MCF 10A (cell line): Measurements from ENCODE around the gene OPN5. TPM values are rescaled to one million over a fixed set of nuclear protein-coding genes. Genes with fewer than 3 reads are reported as not detected.

Source experiments
- BruUV-seq: library from RNA; stranded (reverse); fragments of 400-500 nt; replicated peaks from 2 replicates; lab custom pipeline; 2021; lab: Mats Ljungman, UMichigan
- CTCF ChIA-PET: fragments of 300-600 bp; sonication (Branson Sonifier 250); formaldehyde crosslinking; extraction: SDS; loops from one replicate; lab custom pipeline; 2021; ENCODE audit warnings: antibody characterized with exemption, inconsistent platforms; lab: Yijun Ruan, JAX
- POLR2A ChIA-PET: fragments of 300-600, 350-650 bp; sonication (Branson Sonifier 250); formaldehyde crosslinking; extraction: SDS; loops from one replicate; lab custom pipeline; 2020; ENCODE audit warnings: antibody characterized with exemption, inconsistent platforms; lab: Yijun Ruan, JAX
- DNase-seq: peaks from one replicate; pipeline ENCODE4 v3.0.0-alpha.2; 2018; ENCODE audit not compliant: unreplicated experiment
- H3K27ac Mint-ChIP-seq: one replicate; pipeline ENCODE4 v1.8.0; 2022; ENCODE audit warnings: mild to moderate bottlenecking, low read depth, mixed read lengths; ENCODE audit not compliant: unreplicated experiment
- H3K27me3 Mint-ChIP-seq: one replicate; pipeline ENCODE4 v1.8.0; 2022; ENCODE audit warnings: mixed read lengths; ENCODE audit not compliant: insufficient read depth, unreplicated experiment
- H3K36me3 Mint-ChIP-seq: one replicate; pipeline ENCODE4 v1.8.0; 2022; ENCODE audit warnings: mild to moderate bottlenecking, moderate library complexity, mixed read lengths; ENCODE audit not compliant: insufficient read depth, unreplicated experiment
- H3K4me1 Mint-ChIP-seq: one replicate; pipeline ENCODE4 v1.8.0; 2022; ENCODE audit warnings: mixed read lengths; ENCODE audit not compliant: insufficient read depth, unreplicated experiment
- H3K4me3 Mint-ChIP-seq: one replicate; pipeline ENCODE4 v1.8.0; 2022; ENCODE audit warnings: mild to moderate bottlenecking, moderate library complexity, mixed read lengths; ENCODE audit not compliant: unreplicated experiment
- H3K9me3 Mint-ChIP-seq: one replicate; pipeline ENCODE4 v1.8.0; 2022; ENCODE audit warnings: mixed read lengths; ENCODE audit not compliant: unreplicated experiment
- intact Hi-C: fragments of 100-400 bp; cut with micrococcal nuclease; formaldehyde crosslinking; loops from 2 replicates; pipeline ENCODE4 v1.14.1; 2022
- total RNA-seq: library from RNA; stranded (reverse); gene quantifications from 2 replicates; pipeline ENCODE4 v1.2.3, GENCODE V29; 2022
- TF ChIP-seq, protein P1 (sequence below): fragments of 200-600 bp; IDR thresholded peaks from one replicate; pipeline ENCODE4 v1.8.0; 2022; ENCODE audit warnings: antibody characterized with exemption, mild to moderate bottlenecking; ENCODE audit not compliant: unreplicated experiment

The OPN5 gene
- total RNA-seq, 1 experiment from 2014 or later, result not detected

DNA sequence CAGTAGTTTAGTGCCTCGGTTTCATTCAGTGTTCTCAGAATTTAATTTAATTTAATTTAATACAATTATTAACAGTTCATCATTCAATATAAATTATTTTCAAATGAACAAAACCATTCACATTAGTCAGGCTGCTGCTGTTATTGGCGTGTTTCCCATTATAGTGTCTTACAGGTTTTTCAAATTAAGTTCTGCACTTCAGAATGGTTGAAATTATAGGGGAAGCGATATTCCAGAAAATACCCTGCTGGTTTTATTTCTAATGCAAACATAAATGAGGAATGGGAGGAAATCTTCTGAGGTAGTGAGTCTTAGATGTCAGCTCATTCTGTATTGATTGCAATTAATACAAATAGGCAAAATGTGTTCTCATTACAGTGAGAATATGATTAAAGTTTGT, 37.6 kb downstream of the OPN5 start:
- Mint-ChIP-seq H3K4me1 (no peaks in the 10 kb centered on the region), H3K27ac (no peak overlapping the region), H3K27me3 (no peaks in the 10 kb centered on the region), H3K9me3 (no peaks in the 10 kb centered on the region), H3K4me3 (no peak overlapping the region), H3K36me3 (peaks cover 6% of the 10 kb centered on the region)
- ChIA-PET POLR2A (no interaction called here), CTCF (no interaction called here)
- BruUV-seq, result no TSS peak
- intact Hi-C loops, result no loop called here
- TF ChIP-seq, protein P1, sequence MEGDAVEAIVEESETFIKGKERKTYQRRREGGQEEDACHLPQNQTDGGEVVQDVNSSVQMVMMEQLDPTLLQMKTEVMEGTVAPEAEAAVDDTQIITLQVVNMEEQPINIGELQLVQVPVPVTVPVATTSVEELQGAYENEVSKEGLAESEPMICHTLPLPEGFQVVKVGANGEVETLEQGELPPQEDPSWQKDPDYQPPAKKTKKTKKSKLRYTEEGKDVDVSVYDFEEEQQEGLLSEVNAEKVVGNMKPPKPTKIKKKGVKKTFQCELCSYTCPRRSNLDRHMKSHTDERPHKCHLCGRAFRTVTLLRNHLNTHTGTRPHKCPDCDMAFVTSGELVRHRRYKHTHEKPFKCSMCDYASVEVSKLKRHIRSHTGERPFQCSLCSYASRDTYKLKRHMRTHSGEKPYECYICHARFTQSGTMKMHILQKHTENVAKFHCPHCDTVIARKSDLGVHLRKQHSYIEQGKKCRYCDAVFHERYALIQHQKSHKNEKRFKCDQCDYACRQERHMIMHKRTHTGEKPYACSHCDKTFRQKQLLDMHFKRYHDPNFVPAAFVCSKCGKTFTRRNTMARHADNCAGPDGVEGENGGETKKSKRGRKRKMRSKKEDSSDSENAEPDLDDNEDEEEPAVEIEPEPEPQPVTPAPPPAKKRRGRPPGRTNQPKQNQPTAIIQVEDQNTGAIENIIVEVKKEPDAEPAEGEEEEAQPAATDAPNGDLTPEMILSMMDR, result no peak
- DNase-seq, result no peak

DNA sequence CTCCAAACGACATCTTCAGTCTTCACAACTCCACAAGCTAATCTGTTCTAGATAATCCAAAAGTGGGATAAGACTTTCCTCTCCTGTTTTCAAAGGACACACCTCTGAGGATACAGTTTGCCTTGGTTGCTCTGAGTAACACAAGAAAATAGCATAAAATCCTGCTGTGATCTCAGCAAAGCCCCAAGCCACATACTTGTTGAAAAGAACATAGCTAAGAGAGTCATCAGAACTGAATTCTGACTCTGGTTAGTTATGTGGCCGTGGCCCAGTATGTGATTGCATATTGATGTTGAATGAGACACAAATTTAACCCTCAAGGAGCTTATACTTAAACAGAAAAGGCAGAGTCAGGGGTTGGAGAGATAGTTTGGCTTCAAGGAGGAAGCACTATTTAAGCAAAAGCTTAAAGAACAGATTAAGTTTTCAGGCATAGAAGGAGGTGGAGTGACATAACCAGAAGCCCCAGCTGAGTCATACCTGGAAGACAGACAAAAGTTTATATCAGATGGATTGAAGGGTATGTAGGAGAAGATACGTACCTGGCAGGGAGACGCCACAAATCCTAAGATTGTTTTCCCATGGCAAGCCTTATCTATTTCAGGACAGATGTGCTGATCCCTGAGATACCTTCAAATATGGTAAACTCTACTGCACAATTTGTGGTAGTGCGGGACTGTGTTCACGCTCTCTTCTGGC, 41.2 kb downstream of the OPN5 start:
- no peak overlapping the region for H3K4me3 Mint-ChIP-seq
- H3K9me3 Mint-ChIP-seq, result no peaks in the 10 kb centered on the region
- TF ChIP-seq, protein P1, result no peak
- peaks cover 6% of the 10 kb centered on the region for H3K36me3 Mint-ChIP-seq
- no TSS peak for BruUV-seq
- ChIA-PET POLR2A (interaction anchor here (0.9 kb wide), 1 partner anchor 15 kb away, joined by 3 read pairs; no protein-coding TSS in a partner anchor), CTCF (interaction anchor here (0.7 kb wide), 2 partner anchors 923 to 1379 kb away, joined by 3 read pairs; no protein-coding TSS in a partner anchor)
- DNase-seq, result no peak
- H3K4me1 Mint-ChIP-seq, result no peaks in the 10 kb centered on the region
- intact Hi-C loops, result no loop called here
- no peaks in the 10 kb centered on the region for H3K27me3 Mint-ChIP-seq
- H3K27ac Mint-ChIP-seq, result no peak overlapping the region

DNA sequence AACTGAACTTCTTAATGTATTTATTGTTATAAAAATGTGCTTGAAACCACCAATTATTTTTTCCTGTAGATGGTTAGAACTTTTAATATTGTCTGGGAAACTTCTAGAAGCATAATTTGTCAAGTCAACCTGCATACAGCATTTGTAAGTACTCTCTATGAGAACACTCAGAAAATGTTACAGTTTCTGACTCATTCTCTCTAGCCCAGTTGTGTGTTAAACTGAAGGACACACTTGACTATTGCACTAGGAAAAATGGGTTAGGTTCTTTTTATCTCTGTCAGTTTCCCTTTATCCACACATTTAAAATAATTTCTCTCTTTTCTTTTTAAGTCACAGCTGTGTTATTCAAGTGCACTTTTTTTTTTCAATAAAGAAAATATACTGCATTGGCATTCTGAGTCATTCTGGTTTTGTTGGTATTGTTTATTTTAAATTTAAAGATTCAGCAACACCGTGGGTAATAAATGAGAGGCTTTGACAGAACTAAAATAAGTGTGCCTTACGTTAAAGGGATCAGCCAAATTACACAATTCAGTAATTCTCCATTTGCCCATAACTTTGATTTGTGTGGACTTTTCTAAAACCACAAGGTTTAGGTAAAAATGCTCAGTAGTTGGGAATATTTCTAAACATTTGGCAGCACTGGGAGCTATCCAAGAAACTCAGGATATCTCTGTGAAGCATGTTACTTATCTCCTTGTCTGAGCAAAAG, 50.7 kb downstream of the OPN5 start:
- CTCF ChIA-PET, result interaction anchor here (0.6 to 0.7 kb wide), 4 partner anchors 40 to 945 kb away, joined by 3 to 5 read pairs (median 4); no protein-coding TSS in a partner anchor
- H3K4me3 Mint-ChIP-seq, result no peak overlapping the region
- no peaks in the 10 kb centered on the region for H3K27me3 Mint-ChIP-seq
- POLR2A ChIA-PET, result no interaction called here
- TF ChIP-seq, protein P1, result no peak
- H3K27ac Mint-ChIP-seq, result no peak overlapping the region
- intact Hi-C loops, result no loop called here
- H3K36me3 Mint-ChIP-seq, result no peaks in the 10 kb centered on the region
- BruUV-seq, result no TSS peak
- peak; percentile 53 for DNase-seq
- H3K9me3 Mint-ChIP-seq, result no peaks in the 10 kb centered on the region
- no peaks in the 10 kb centered on the region for H3K4me1 Mint-ChIP-seq

DNA sequence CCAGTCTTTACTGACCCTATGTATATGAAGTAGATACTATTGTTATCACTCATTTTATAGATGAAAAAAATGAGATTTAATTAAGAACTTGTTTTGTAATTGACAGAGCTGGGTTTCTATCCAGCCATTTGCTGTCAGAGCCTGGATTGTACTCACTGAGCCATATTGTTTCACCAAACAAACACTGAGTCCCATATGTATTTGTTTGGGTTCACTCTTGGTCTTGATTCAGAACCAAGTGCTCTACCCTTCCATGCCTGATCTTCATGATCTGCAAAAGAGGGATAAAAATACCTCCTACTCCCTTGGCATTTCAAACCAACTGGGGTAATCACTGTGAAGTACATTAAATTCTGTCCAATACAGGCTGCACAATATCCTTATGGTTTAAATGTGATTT, 52.4 kb downstream of the OPN5 start:
- no TSS peak for BruUV-seq
- H3K4me3 Mint-ChIP-seq, result no peak overlapping the region
- H3K36me3 Mint-ChIP-seq, result no peaks in the 10 kb centered on the region
- H3K27me3 Mint-ChIP-seq, result no peaks in the 10 kb centered on the region
- DNase-seq, result no peak
- TF ChIP-seq, protein P1, result no peak
- intact Hi-C loops, result no loop called here
- CTCF ChIA-PET, result no interaction called here
- H3K4me1 Mint-ChIP-seq, result no peaks in the 10 kb centered on the region
- no peak overlapping the region for H3K27ac Mint-ChIP-seq
- no peaks in the 10 kb centered on the region for H3K9me3 Mint-ChIP-seq
- POLR2A ChIA-PET, result no interaction called here
